ENCODE data around the gene FAM181A.

Gene FAM181A

DNA sequence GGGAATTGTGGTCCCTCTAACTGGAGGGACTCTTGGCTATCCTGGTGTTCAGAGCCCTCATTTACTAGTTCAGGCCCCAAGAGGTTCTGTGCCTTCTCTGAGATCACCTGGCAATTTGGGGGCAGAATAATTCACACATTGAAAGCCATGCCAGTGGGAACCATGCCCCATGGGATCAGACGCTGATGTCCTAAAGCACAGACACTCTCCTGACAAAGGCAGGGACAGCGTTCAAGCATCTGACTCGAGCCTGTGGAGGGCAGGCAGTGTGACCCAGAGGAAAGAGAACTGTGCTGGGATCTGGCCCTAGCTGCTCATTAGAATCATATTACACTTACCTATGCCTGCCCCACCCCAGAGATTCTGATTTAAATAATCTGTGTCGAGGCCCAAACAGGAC lies 51.6 kb downstream of the FAM181A start:
- H3K27ac Mint-ChIP-seq, result peak overlapping the region; percentile 100
- H3K36me3 Mint-ChIP-seq (ENCODE audit: low read depth), result peaks cover 31% of the 10 kb centered on the region
- peak overlapping the region; percentile 22 for H3K4me3 Mint-ChIP-seq
- H3K27me3 Mint-ChIP-seq (ENCODE audit: low read depth), result no peaks in the 10 kb centered on the region
- peaks cover 60% of the 10 kb centered on the region for H3K4me1 Mint-ChIP-seq (ENCODE audit: low read depth)
- H3K9me3 Mint-ChIP-seq, result peaks cover 12% of the 10 kb centered on the region
